Measurements from ENCODE around the gene IQCE.

- TF ChIP-seq CTCF (IDR thresholded peaks at IDR 0.05; ENCODE audit: low read depth, low read length, poor library complexity, severe bottlenecking) = no peak
- TF ChIP-seq EZH2phosphoT487 (IDR thresholded peaks at IDR 0.05; ENCODE audit: borderline replicate concordance, low read length) = no peak
Measured at GRCh38 chr7:2554661-2555111, 4.1 kb upstream of the IQCE start.

Data from DOHH2 (cell line).